ENCODE measurements around the gene VARS2.

VARS2 gene

DNA sequence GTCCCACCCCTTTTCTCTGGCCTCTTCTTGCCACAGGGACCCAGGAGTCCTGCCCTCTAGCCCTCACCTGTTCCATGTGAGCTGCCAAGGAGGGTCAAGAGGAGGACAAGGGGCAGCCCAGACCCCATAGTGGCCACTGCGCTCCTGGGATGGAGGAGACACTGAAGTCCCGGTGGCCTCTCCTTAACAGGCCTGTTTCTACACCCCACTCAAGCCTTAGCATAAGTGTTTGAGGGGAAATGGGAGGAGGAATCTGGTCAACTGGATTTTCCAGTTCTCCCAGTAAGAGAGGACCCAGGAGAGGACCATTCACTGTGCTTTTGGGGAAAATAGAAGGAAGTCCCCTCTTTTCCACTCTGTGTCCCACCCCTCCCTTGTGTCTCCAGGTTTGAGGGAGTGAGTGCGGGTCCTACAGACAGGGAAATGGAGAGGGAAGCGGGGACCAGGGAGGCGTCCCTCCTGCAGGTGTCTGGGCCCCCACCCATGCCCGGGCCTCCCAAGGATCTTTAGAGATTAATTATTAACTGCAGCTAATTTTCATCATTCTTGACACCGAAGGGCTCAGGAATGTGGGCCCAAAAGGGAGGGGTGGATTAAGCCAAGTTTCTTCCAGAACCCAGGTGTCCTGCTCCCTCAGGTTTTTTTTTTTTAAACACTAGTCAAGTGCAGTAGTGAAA, 18.1 kb downstream of the VARS2 start, which contains the start of gene SFTA2:
Gene SFTA2, minus strand, starts transcription at position 202 of the 677 bp plus-strand sequence. Its CDS starts 74 bp downstream, at position 128.
- no peak for DNase-seq

DNA sequence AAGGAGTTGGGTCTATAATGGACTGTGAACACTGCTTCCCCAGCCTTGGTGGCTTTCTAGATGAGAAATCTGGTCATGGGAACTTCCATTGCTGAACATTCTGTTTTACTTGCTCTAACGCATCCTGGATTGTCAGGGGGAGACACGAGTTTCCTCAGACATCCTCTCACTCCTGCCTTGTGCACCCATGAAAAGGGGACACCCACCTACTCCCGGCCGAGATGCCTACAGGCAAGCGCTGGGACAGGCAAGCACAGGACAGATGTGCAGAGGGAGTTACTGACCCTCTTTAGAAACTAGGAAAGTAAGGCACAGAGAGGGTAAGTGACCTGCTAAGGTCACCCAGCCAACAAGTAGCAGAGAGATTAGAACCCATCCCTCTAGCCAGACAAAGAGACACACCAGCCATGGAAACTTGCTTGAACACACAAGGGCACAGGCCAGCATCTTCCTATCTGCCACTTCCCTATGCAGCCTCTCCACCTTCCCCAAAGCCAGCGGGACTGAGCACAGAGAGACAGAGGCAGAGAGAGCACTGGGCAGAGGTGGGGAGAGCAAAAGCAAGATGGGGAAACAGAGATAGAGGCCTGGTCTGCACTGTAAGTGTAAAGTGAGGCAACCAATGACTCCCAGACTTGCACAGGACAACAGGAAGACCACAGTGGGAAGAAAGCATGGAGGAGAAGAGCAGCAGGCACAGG, 18.8 kb downstream of the VARS2 start:
- no peak for DNase-seq

DNA sequence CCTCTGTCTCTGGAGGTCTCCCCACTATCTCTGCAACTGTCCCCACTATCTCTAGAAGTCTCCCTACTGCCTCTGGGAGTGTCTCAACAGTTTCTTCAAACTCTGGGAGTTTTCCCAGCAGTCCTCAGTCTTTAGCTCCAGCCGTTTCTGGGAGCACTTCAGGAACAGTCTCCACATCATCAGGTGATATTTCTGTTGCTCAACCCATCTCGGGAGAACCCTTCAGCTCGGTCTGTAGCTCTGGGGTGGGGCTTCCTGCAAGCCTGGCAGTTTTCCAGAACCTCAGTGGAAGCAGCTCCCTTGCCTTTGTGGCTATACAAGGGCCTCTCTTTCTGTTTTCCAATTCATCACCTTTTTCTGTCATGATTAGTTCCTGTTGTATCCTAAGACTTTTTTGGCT, 21.0 kb downstream of the VARS2 start:
- peak; percentile 55 for DNase-seq

DNA sequence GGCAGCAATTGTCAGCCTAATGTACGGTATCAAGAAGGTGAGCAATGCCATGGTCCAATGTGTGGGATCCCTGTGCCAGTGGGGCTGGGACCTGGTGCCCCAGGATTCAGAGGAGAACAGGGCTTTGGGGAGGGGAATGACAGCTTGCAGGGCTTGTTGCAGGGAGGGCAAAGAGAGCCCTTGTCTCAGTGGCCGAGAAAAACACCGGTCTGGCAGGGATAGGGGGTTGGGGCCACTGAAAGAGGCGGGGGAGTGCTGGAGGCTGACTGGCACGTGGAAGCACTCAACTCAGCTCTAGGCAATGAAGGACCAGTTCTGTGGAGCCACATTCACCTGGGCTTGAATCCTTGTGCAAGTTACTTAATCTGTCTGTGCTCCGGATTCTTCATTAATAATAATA, 23.2 kb downstream of the VARS2 start:
- no peak for DNase-seq

DNA sequence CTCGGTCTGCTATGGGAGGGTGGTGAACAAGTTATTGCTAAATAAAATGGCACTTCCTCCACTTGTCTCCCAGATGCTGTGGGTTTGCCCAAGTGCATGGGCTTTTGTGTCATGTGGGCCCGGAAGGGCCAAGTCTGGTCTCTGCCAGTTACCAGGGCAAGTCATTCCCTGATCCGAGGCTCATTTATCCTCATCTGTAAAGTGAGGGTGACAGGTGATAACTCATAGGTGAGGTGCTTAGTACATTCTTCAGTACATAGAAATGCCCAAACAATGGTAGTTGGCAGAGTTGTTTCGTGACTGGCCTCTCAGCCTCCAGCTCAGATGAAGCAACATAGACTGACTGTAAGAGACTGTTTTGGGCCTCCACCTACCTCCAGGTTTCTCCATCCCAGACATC, 24.7 kb downstream of the VARS2 start:
- no peak for DNase-seq

DNA sequence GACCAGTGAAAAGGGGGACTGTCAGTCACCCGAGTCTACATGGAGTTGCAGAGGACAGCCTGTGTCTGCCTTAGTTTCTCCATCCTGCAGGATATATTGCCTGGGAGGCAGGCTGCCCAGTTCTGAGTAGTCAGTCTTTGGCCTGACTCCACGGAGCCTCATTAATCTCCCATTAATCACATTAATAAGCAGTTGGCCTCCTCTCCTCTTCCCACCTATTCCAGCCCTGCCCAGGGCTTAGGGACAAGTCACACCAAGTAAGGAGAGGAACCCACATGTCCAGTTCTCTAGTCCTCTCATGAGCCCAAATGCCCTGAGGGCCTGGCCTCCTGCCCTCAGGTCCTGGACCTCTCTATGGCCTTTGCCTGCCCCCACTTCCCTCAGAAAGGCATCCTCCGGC, 25.4 kb downstream of the VARS2 start:
- no peak for DNase-seq

DNA sequence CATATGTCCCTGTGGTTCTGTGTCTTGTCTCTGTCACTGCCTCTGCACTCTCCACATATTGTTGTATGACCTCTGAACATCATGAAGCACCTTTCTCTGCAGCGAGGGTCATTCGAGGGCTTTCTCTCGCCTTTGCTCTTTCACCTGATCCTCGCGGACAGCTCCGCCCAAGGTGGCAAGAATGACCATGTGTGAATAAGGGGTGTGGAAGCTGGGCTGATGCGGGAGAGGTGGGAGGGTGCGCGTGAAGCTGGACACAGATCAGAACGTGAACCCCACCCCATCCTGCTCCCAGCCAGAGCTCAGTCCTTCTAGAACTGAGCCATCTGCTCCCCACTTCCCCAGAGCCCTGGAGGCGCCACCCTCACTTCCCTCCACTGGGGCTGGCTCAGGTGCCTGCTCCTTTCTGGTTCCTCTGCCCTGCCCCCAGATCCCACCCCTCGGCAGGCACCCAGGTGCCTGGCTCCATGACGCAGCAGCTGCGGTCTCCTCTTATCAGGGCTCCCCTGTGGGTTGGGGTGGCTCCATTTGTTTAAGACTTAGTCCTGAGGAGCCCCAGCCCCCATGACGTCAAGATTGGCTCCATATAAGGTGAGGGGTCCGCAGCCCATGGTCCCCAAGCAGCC, 26.4 kb downstream of the VARS2 start, which contains the start of gene MUCL3:
Gene MUCL3, plus strand, starts transcription at position 613 of the 626 bp plus-strand sequence. CDS start 27 bp downstream, outside the sequence.
- DNase-seq: no peak

DNA sequence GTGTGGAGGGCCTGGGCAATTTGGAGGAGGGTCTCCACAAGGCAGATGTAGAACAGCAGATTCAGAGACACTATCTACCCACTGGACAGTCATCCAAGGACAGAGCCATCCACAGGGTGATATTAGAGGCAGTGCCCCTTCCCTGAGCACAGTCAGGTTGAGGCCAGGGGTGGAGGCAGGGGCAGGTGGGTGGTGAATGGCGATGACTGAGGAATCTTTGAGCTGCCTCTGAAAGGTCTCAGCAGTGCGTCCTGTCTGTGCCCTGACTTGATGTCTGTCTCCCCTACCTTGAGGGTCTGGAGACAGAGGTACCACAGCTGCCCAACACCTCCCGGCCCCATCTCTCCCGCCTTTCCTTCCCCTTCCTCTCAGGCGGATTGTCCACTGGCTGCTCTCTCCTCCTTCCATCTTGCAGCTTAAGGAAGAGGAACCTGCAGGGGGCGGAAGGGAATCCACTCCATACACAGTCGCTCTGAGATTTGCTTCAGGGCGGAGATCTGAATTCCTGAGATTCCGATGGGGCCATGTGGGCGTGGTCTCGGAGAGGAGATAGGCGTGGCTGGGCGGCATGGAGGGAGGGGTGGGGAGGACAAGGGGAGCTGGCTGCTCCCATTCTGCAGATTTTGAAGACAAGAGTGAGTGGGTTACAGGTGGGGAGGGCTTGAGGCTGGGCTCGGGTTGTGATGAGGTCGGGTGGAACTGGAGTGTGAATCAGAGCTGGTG, 28.5 kb downstream of the VARS2 start:
- peak; percentile 45 for DNase-seq

DNA sequence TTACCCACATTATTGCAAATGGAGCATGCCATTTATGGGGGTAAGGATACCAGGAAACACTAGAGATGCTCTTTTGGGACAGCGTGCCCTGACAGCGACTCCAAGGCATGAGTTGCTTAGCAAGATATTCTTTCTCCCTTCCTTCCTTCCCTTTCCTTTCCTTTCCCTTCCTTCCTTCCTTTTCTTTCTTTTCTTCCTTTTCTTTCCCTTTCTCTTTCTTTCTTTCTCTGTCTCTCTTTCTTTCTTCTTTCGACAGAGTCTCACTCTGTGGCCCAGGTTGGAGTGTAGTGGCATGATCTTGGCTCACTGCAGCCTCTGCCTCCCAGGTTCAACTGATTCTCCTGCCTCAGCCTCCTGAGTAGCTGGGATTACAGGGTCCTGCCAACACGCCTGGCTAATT, 30.0 kb downstream of the VARS2 start:
- no peak for DNase-seq

DNA sequence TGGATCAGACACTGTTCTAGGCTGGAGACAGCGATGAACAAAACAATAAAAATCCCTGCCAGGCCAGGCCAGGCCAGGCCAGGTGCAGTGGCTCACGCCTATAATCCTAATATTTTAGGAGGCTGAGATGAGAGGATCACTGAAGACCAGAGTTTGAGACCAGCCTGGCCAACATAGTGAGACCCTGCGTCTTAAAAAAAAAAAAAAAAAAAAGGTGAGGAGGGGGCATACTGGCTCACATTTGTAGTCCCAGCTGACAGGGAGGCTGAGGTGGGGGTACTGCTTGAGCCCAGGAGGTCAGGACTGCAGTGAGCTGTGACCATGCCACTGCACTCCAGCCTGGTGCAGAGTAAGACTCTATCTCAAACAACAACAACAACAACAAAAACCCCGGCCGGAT, 31.2 kb downstream of the VARS2 start:
- DNase-seq: no peak

DNA sequence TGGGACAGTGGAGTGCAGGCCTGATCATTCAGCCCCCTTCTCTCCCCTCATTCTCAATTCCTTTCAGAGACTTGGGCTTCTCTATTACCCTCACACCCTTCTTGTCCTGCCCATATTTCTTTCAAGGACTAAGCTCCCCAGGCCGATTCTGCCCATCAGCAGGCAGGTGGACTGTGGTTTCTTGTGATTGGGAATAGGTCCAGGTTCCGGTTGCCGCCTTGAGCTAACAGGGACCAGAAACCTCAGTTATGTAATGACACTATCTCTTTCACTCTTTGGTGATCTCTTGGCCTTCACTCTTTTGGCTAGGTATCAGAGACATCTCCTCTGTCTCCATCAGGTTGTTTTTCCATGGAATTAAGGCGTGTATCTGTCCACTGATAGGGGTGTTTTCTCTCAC, 33.2 kb downstream of the VARS2 start:
- no peak for DNase-seq

DNA sequence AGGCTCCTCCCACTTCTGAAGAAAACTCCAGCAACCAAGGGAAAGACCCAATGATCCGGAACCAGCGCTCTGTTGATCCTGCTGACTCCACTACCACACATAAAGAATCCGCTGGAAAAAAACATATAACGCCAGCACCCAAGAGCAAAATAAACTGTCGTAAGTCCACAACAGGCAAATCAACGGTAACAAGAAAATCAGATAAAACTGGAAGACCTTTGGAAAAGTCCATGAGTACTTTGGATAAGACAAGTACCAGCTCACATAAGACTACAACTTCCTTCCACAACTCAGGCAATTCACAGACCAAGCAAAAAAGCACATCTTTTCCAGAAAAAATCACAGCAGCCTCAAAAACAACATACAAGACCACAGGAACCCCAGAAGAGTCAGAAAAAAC, 34.8 kb downstream of the VARS2 start:
- DNase-seq: no peak

DNA sequence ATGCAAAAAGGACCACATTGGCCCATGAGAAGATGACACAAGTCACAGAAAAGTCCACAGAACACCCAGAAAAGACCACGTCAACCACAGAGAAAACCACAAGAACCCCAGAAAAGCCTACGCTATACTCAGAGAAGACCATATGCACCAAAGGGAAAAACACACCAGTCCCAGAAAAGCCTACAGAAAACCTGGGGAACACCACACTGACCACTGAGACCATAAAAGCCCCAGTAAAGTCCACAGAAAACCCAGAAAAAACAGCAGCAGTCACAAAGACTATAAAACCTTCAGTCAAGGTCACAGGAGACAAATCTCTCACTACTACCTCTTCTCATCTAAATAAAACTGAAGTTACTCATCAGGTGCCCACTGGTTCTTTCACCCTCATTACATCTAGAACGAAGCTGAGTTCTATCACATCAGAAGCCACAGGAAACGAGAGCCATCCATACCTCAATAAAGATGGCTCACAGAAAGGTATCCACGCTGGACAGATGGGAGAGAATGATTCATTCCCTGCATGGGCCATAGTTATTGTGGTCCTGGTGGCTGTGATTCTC, 38.0 kb downstream of the VARS2 start:
- no peak for DNase-seq

DNA sequence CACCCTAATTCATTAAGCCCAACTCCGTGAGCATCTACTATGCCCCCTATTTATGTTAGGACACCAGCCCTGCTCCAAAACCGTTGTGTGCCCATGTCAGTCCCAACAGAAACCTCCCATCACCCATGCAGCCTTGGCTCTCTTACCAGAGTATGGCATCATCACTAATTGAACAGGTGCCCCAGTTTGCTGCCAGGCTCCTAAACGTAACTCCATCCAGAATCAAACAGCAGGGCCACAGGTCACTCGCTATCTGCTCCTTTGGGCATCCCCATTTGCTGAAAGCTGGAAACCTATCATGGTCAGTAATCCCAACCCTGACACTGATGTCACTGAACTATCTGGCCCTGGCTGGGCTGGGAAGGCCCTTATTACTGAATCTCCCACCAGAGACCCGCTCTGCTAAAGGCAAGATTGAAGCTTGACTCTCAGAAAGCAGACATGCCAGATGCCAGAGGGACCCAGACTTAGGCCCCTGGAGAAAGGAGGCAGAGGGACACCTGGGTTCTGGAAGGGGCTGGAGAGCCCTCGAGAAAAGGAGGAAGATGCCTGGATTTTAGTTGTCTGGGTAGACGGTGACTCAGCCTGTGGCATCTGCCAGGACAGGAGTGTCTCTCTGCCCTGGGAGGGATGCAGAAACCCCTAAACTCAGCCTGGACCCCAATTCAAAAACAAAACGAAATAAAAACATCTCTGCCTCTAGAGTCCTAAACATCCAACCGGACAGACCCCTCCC, 40.8 kb downstream of the VARS2 start:
- DNase-seq: no peak

DNA sequence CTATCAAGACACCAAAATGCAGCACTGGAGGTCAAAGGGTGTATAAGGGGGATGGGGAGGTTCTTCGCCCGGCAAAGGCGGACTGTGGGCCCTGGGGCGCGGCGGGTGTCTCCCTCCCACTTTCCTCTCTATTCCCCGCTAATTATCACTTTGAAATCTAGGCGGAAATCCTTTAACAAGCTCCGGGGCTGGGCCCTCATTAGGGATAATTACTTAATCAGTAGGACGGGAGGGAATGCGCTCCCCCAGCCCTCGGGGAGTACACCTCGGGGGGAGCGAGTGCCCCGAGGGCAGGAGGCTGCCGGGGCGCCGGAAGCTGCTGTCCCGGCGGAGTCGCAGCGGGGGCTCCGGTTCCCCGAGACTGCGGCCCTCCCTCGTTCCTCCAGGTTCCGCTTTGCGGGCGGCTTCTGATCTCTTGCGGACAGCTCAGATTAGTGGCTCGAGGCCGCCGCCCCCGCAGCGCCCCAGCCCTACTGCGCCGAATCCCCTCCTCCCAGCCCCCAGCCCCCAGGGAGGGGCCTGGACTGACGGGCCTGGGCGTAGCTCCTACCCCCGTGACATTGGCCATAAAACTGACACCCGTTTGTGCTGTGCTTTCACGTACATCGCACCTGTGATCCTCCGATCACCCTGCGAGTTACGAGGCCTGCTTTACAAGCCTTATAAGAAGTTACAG, 41.5 kb downstream of the VARS2 start:
- DNase-seq: peak; percentile 61

DNA sequence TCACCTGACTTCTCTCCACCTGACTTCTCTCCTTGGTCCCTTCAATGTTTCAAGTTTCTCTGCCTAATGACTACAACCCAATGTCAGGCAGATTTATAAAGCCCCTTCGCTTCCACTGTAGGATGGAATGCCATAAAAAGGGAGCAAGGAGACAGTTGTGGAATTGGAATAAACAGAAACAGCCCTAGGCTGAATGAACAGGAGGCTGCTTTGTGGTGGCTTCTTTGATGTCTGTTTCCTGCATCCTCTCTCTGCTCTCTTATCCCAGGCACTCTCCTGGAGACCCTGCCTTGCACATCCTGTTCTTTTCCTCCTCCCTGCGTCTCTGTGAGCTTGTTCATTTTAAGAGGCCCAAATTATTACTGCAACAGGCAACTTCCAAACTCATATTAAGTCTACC, 43.7 kb downstream of the VARS2 start:
- no peak for DNase-seq

DNA sequence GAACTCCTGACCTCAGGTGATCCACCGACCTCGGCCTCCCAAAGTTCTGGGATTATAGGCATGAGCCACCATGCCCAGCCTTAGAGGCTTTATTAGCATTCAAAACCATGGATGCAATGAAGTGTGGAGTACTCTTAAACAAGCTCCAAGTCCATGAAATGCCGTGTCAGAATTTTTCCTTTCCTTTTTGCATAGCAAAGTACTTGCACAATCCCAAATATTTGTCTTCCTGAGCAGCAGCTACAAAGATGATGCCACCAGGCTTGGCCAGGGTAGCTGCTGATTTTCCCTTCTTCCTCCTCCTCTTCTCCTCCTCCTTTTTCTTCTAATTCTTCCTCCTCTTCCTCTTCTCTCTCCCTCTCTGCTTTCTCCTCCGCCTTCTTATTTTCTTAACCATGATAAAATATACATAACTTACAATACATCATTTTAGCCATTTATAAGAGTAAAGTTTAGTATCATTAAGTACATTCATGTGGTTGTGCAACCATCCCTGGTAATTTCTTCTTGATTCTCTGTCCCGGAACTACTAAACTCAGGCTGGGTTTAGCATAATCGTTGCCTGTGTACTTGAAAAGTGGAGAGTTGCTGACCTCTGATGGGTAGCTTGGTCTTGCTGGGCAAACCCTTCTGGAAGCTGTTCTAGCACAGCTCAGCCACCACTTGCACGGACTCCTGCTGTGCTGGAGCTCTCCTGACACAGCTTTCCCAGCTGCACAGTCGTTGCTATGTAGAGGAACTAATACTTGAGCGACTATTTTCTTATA, 47.1 kb downstream of the VARS2 start:
- DNase-seq: no peak

DNA sequence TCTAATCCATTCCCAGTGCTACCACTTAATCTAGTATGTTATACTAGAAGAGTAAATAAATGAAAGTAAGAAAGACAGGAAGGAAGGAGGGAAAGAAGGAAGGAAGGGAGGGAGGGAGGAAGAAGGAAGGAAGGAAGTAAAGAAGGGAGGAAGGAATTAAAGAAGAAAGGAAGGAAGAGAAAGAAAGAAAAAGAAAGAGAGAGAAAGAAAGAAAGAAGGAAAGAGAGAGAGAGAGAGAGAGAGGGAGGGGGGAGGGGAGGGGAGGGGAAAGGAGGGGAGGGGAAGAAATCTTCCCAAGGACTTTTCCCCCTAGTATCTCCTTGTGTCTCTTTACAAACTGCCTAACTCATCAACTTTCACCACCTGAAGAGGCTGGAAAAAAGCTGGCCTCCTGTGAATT, 48.7 kb downstream of the VARS2 start:
- DNase-seq: no peak

DNA sequence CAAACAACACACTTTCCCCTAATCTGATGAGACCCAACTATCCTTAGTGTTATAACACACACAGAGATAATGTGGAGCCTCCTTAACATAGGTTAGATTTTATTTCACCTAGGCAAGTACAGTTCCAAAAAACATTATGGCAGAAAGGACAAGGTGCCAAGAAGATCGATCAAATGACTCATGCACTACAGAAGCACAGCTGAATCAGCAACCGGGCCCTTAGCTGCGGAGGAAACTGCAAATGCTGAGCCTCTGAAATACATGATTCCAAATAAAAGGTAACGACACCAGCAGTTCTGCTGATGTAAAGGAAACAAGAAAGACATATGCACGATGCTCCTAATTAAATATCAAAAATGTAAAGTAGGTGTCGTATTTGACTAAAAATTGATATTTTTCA, 49.6 kb downstream of the VARS2 start:
- DNase-seq: no peak

DNA sequence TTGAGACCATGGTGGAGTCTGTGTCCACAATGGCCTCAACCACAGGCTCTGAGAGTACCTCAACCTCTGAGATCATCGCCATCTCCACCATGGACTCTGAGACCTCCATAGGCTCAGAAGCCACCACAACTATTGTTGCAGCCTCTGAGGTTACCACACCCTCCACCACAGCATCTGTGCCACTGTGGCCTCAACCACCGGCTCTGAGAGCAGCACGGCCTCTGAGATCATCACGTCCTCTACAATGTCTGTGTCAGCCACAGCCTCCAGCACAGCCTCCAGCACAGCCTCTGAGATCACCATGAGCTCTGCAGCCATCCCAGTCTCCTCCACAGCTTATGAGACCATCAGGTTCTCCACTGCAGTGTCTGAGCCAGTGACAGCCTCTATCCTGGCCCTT, 50.0 kb downstream of the VARS2 start:
- no peak for DNase-seq

DNA sequence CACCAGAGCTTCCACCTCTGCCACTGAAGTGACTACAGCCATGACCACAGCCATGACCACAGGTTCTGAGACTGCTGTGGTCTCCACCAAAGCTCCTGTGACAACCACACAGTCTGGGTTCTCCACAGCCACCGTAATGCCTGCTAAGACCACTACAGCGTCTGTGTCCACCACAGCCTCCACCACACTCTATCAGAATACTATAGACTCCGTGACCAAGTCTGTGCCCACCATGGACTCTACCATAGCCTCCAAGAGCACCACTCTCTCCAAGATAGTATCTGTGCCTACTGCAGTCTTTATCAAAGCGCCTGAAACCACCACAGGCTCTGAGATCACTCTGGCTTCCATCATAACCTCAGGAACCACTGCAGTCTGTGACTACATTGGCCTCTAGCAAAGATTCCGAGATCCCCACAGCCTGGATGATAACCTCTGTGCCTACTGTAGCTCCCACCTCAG, 51.1 kb downstream of the VARS2 start:
- DNase-seq: no peak
